Measurements from ENCODE around the gene SLC4A5.

Gene SLC4A5

GRCh38 chr2:74328074-74328473 is 15.1 kb downstream of the SLC4A5 start:
- no peak overlapping the region for H3K4ac ChIP-seq (ENCODE audit: low read length)
- H3K27me3 ChIP-seq (ENCODE audit: control insufficient read depth in 3 of 3, insufficient read depth in 3 of 3, low read depth in 1 of 3, low read length in 3 of 3), result no peaks in the 10 kb centered on the region
- no peak overlapping the region for H3K4me3 ChIP-seq (ENCODE audit: low read length in 2 of 2)
- H4K8ac ChIP-seq (ENCODE audit: low read depth, low read length), result no peak overlapping the region
- H2AK5ac ChIP-seq (ENCODE audit: low read depth, low read length), result no peak overlapping the region
- DNase-seq (ENCODE audit: low spot score), result no peak
- H3K36me3 ChIP-seq (replicated peaks in 1 of 2; ENCODE audit: control insufficient read depth in 2 of 2, insufficient read depth in 2 of 2, low read length in 2 of 2), result peaks cover 0 to 2% of the 10 kb centered on the region in 2 donors
- no peak overlapping the region for H3K23ac ChIP-seq (ENCODE audit: low read depth, low read length, poor library complexity)
- no peak overlapping the region for H4K91ac ChIP-seq (ENCODE audit: low read depth, low read length, poor library complexity)
- peaks cover 0 to 2% of the 10 kb centered on the region in 2 donors for H3K9me3 ChIP-seq (replicated peaks in 1 of 2; ENCODE audit: control insufficient read depth in 2 of 2, insufficient read depth in 1 of 2, low read depth in 1 of 2, low read length in 2 of 2)
- no peak overlapping the region for H2BK120ac ChIP-seq (ENCODE audit: low read depth, low read length)
- no peaks in the 10 kb centered on the region for H3K79me1 ChIP-seq (ENCODE audit: low read depth, low read length)
- no peak overlapping the region for H3K18ac ChIP-seq (ENCODE audit: low read length)
- no peak overlapping the region for H3K27ac ChIP-seq (replicated peaks; ENCODE audit: low read length)
- no peak overlapping the region for H3K14ac ChIP-seq (ENCODE audit: low read length)
- H3K4me2 ChIP-seq (ENCODE audit: insufficient read depth, low read length, poor library complexity, severe bottlenecking), result no peak overlapping the region
- H2BK12ac ChIP-seq (ENCODE audit: low read length), result no peak overlapping the region
- no peak overlapping the region for H2BK5ac ChIP-seq (ENCODE audit: low read length)
- peaks cover 2 to 10% of the 10 kb centered on the region in 2 donors for H3K4me1 ChIP-seq (ENCODE audit: control insufficient read depth in 2 of 2, insufficient read depth in 1 of 2, low read depth in 1 of 2, low read length in 2 of 2)
- WGBS, 2 donors (ENCODE audit: extremely low coverage in 2 of 2, insufficient read length in 2 of 2, insufficient replicate concordance in 1 of 2), result no CpG with 5 or more reads among the region's 2 CpGs
- H2AFZ ChIP-seq (ENCODE audit: low read length), result peak overlapping the region; percentile 79
- no peak overlapping the region for H2BK15ac ChIP-seq (ENCODE audit: low read length)
- H3K9ac ChIP-seq (ENCODE audit: low read depth, low read length, poor library complexity), result no peak overlapping the region

GRCh38 chr2:74327627-74328026 is 15.6 kb downstream of the SLC4A5 start:
- H3K4me3 ChIP-seq (ENCODE audit: low read length in 2 of 2), result no peak overlapping the region
- H3K79me1 ChIP-seq (ENCODE audit: low read depth, low read length), result no peaks in the 10 kb centered on the region
- no peak overlapping the region for H2BK120ac ChIP-seq (ENCODE audit: low read depth, low read length)
- H3K9me3 ChIP-seq (replicated peaks in 1 of 2; ENCODE audit: control insufficient read depth in 2 of 2, insufficient read depth in 1 of 2, low read depth in 1 of 2, low read length in 2 of 2), result peaks cover 0 to 2% of the 10 kb centered on the region in 2 donors
- H2BK15ac ChIP-seq (ENCODE audit: low read length), result no peak overlapping the region
- no peaks in the 10 kb centered on the region for H3K27me3 ChIP-seq (ENCODE audit: control insufficient read depth in 3 of 3, insufficient read depth in 3 of 3, low read depth in 1 of 3, low read length in 3 of 3)
- H3K4ac ChIP-seq (ENCODE audit: low read length), result no peak overlapping the region
- no peak overlapping the region for H2AK5ac ChIP-seq (ENCODE audit: low read depth, low read length)
- H3K27ac ChIP-seq (replicated peaks; ENCODE audit: low read length), result no peak overlapping the region
- WGBS, 2 donors (ENCODE audit: extremely low coverage in 2 of 2, insufficient read length in 2 of 2, insufficient replicate concordance in 1 of 2), result no CpG with 5 or more reads among the region's 1 CpG
- H3K4me1 ChIP-seq (ENCODE audit: control insufficient read depth in 2 of 2, insufficient read depth in 1 of 2, low read depth in 1 of 2, low read length in 2 of 2), result peaks cover 2 to 10% of the 10 kb centered on the region in 2 donors
- H3K36me3 ChIP-seq (replicated peaks in 1 of 2; ENCODE audit: control insufficient read depth in 2 of 2, insufficient read depth in 2 of 2, low read length in 2 of 2), result peaks cover 0 to 2% of the 10 kb centered on the region in 2 donors
- peak overlapping the region; percentile 79 for H2AFZ ChIP-seq (ENCODE audit: low read length)
- H3K4me2 ChIP-seq (ENCODE audit: insufficient read depth, low read length, poor library complexity, severe bottlenecking), result no peak overlapping the region
- no peak overlapping the region for H3K14ac ChIP-seq (ENCODE audit: low read length)
- H3K9ac ChIP-seq (ENCODE audit: low read depth, low read length, poor library complexity), result no peak overlapping the region
- no peak overlapping the region for H4K91ac ChIP-seq (ENCODE audit: low read depth, low read length, poor library complexity)
- H2BK5ac ChIP-seq (ENCODE audit: low read length), result no peak overlapping the region
- no peak overlapping the region for H3K18ac ChIP-seq (ENCODE audit: low read length)
- no peak for DNase-seq (ENCODE audit: low spot score)
- no peak overlapping the region for H4K8ac ChIP-seq (ENCODE audit: low read depth, low read length)
- no peak overlapping the region for H2BK12ac ChIP-seq (ENCODE audit: low read length)
- no peak overlapping the region for H3K23ac ChIP-seq (ENCODE audit: low read depth, low read length, poor library complexity)

- Histone ChIP-seq H3K23ac (ENCODE audit: low read depth, low read length, poor library complexity) (no peak overlapping the region), H3K9me3 (replicated peaks in 1 of 2; ENCODE audit: control insufficient read depth in 2 of 2, insufficient read depth in 1 of 2, low read depth in 1 of 2, low read length in 2 of 2) (peaks cover 0 to 2% of the 10 kb centered on the region in 2 donors)
- no CpG with 5 or more reads among the region's 5 CpGs for WGBS, 2 donors (ENCODE audit: extremely low coverage in 2 of 2, insufficient read length in 2 of 2, insufficient replicate concordance in 1 of 2)
These were observed 16.0 kb downstream of the SLC4A5 start for GRCh38 chr2:74327199-74327598.

GRCh38 chr2:74325815-74326214 is 17.4 kb downstream of the SLC4A5 start:
- no CpG with 5 or more reads among the region's 2 CpGs for WGBS, 2 donors (ENCODE audit: extremely low coverage in 2 of 2, insufficient read length in 2 of 2, insufficient replicate concordance in 1 of 2)
- H2BK15ac ChIP-seq (ENCODE audit: low read length), result no peak overlapping the region
- H3K36me3 ChIP-seq (replicated peaks in 1 of 2; ENCODE audit: control insufficient read depth in 2 of 2, insufficient read depth in 2 of 2, low read length in 2 of 2), result no peaks in the 10 kb centered on the region
- no peak overlapping the region for H2BK12ac ChIP-seq (ENCODE audit: low read length)
- H3K4me2 ChIP-seq (ENCODE audit: insufficient read depth, low read length, poor library complexity, severe bottlenecking), result no peak overlapping the region
- H4K8ac ChIP-seq (ENCODE audit: low read depth, low read length), result no peak overlapping the region
- no peak overlapping the region for H4K91ac ChIP-seq (ENCODE audit: low read depth, low read length, poor library complexity)
- peaks cover 0 to 2% of the 10 kb centered on the region in 2 donors for H3K9me3 ChIP-seq (replicated peaks in 1 of 2; ENCODE audit: control insufficient read depth in 2 of 2, insufficient read depth in 1 of 2, low read depth in 1 of 2, low read length in 2 of 2)
- H2AFZ ChIP-seq (ENCODE audit: low read length), result no peak overlapping the region
- H3K27ac ChIP-seq (replicated peaks; ENCODE audit: low read length), result no peak overlapping the region
- H3K4me1 ChIP-seq (ENCODE audit: control insufficient read depth in 2 of 2, insufficient read depth in 1 of 2, low read depth in 1 of 2, low read length in 2 of 2), result peaks cover 2 to 10% of the 10 kb centered on the region in 2 donors
- H3K18ac ChIP-seq (ENCODE audit: low read length), result no peak overlapping the region
- no peak overlapping the region for H2AK5ac ChIP-seq (ENCODE audit: low read depth, low read length)
- H3K14ac ChIP-seq (ENCODE audit: low read length), result no peak overlapping the region
- H3K4me3 ChIP-seq (ENCODE audit: low read length in 2 of 2), result no peak overlapping the region
- DNase-seq (ENCODE audit: low spot score), result no peak
- no peak overlapping the region for H3K9ac ChIP-seq (ENCODE audit: low read depth, low read length, poor library complexity)
- H3K27me3 ChIP-seq (ENCODE audit: control insufficient read depth in 3 of 3, insufficient read depth in 3 of 3, low read depth in 1 of 3, low read length in 3 of 3), result no peaks in the 10 kb centered on the region
- H2BK120ac ChIP-seq (ENCODE audit: low read depth, low read length), result no peak overlapping the region
- H2BK5ac ChIP-seq (ENCODE audit: low read length), result no peak overlapping the region
- no peak overlapping the region for H3K4ac ChIP-seq (ENCODE audit: low read length)
- H3K23ac ChIP-seq (ENCODE audit: low read depth, low read length, poor library complexity), result no peak overlapping the region
- H3K79me1 ChIP-seq (ENCODE audit: low read depth, low read length), result no peaks in the 10 kb centered on the region

More at GRCh38 chr2:74327199-74327598, 16.0 kb downstream of the SLC4A5 start:
- Histone ChIP-seq H3K79me1 (ENCODE audit: low read depth, low read length) (no peaks in the 10 kb centered on the region), H3K9ac (ENCODE audit: low read depth, low read length, poor library complexity) (no peak overlapping the region), H3K18ac (ENCODE audit: low read length) (no peak overlapping the region), H2BK15ac (ENCODE audit: low read length) (no peak overlapping the region), H3K4ac (ENCODE audit: low read length) (no peak overlapping the region), H4K91ac (ENCODE audit: low read depth, low read length, poor library complexity) (no peak overlapping the region), H3K36me3 (replicated peaks in 1 of 2; ENCODE audit: control insufficient read depth in 2 of 2, insufficient read depth in 2 of 2, low read length in 2 of 2) (peaks cover 0 to 2% of the 10 kb centered on the region in 2 donors), H3K27me3 (ENCODE audit: control insufficient read depth in 3 of 3, insufficient read depth in 3 of 3, low read depth in 1 of 3, low read length in 3 of 3) (no peaks in the 10 kb centered on the region), H3K4me2 (ENCODE audit: insufficient read depth, low read length, poor library complexity, severe bottlenecking) (no peak overlapping the region), H3K4me1 (ENCODE audit: control insufficient read depth in 2 of 2, insufficient read depth in 1 of 2, low read depth in 1 of 2, low read length in 2 of 2) (peaks cover 2 to 10% of the 10 kb centered on the region in 2 donors), H2BK120ac (ENCODE audit: low read depth, low read length) (no peak overlapping the region), H3K14ac (ENCODE audit: low read length) (no peak overlapping the region), H3K27ac (replicated peaks; ENCODE audit: low read length) (no peak overlapping the region), H3K4me3 (ENCODE audit: low read length in 2 of 2) (no peak overlapping the region), H2AK5ac (ENCODE audit: low read depth, low read length) (no peak overlapping the region), H2BK12ac (ENCODE audit: low read length) (no peak overlapping the region), H2BK5ac (ENCODE audit: low read length) (no peak overlapping the region), H2AFZ (ENCODE audit: low read length) (no peak overlapping the region), H4K8ac (ENCODE audit: low read depth, low read length) (no peak overlapping the region)
- DNase-seq (ENCODE audit: low spot score), result no peak
